HFFc6 (cell line): ENCODE results near the gene DRGX. TPM values are rescaled to one million over a fixed set of nuclear protein-coding genes. Genes with fewer than 3 reads are reported as not detected.

ENCODE experiments used
- DNase-seq: peaks from one replicate; pipeline ENCODE4 v3.0.0-alpha.2; 2018
- H3K27ac Mint-ChIP-seq: 2 replicates; pipeline ENCODE4 v1.8.0; 2020; ENCODE audit warnings: mild to moderate bottlenecking, mixed read lengths
- H3K27me3 Mint-ChIP-seq: 2 replicates; pipeline ENCODE4 v1.8.0; 2021; ENCODE audit warnings: mild to moderate bottlenecking, moderate library complexity, mixed read lengths; ENCODE audit not compliant: insufficient read depth
- H3K36me3 Mint-ChIP-seq: 2 replicates; pipeline ENCODE4 v1.8.0; 2021; ENCODE audit warnings: low read depth, mixed read lengths
- H3K4me1 Mint-ChIP-seq: 2 replicates; pipeline ENCODE4 v1.8.0; 2020; ENCODE audit warnings: low read depth, mixed read lengths
- H3K4me3 Mint-ChIP-seq: 2 replicates; pipeline ENCODE4 v1.8.0; 2020; ENCODE audit warnings: mild to moderate bottlenecking, moderate library complexity, mixed read lengths
- H3K9me3 Mint-ChIP-seq: 2 replicates; pipeline ENCODE4 v1.8.0; 2020; ENCODE audit warnings: mild to moderate bottlenecking, mixed read lengths
- CTCF ChIP-seq: fragments of 200-600 bp; sonication (generic); IDR thresholded peaks from 2 replicates; pipeline ENCODE4 v1.5.0; 2021; ENCODE audit warnings: antibody characterized with exemption, mild to moderate bottlenecking
- total RNA-seq, 6 experiments: library from RNA; stranded (reverse); fragmentation: NEBNext Ultra II Directional; extraction: Animal tissue kit (Norgen Biotek cat#: 25700); gene quantifications; 2 replicates in 1 of 6; 3 replicates in 5 of 6; pipeline ENCODE4 v1.2.3, GENCODE V29; 2021

The DRGX gene
- total RNA-seq, 6 experiments from 2014 or later, result 0.10 to 0.35 (median 0.14) TPM; not detected in 1

- H3K36me3 Mint-ChIP-seq, result no peaks in the 10 kb centered on the region
- H3K27me3 Mint-ChIP-seq, result peaks cover 78% of the 10 kb centered on the region
- peaks cover 6% of the 10 kb centered on the region for H3K4me1 Mint-ChIP-seq
- no peak overlapping the region for H3K4me3 Mint-ChIP-seq
- H3K9me3 Mint-ChIP-seq, result no peaks in the 10 kb centered on the region
- no peak for TF ChIP-seq CTCF
- no peak overlapping the region for H3K27ac Mint-ChIP-seq
- DNase-seq, result no peak
These were observed 2.3 kb upstream of the DRGX start for GRCh38 chr10:49398000-49398861.

- peaks cover 6% of the 10 kb centered on the region for H3K4me1 Mint-ChIP-seq
- DNase-seq, result no peak
- peaks cover 75% of the 10 kb centered on the region for H3K27me3 Mint-ChIP-seq
- H3K36me3 Mint-ChIP-seq, result no peaks in the 10 kb centered on the region
- peak overlapping the region; percentile 30; the same call in 1 of the 2 replicates for H3K4me3 Mint-ChIP-seq
- no peak overlapping the region for H3K27ac Mint-ChIP-seq
- TF ChIP-seq CTCF, result no peak
- no peaks in the 10 kb centered on the region for H3K9me3 Mint-ChIP-seq
These were observed 1.4 kb upstream of the DRGX start for GRCh38 chr10:49397036-49397999.

- Mint-ChIP-seq H3K27ac (no peak overlapping the region), H3K4me1 (peaks cover 6% of the 10 kb centered on the region), H3K27me3 (peaks cover 75% of the 10 kb centered on the region), H3K36me3 (no peaks in the 10 kb centered on the region), H3K9me3 (no peaks in the 10 kb centered on the region), H3K4me3 (no peak overlapping the region; the same call in 1 of the 2 replicates)
- no peak for DNase-seq
- no peak for TF ChIP-seq CTCF
These were observed 744 bp upstream of the DRGX start for GRCh38 chr10:49396666-49396999.

DNA sequence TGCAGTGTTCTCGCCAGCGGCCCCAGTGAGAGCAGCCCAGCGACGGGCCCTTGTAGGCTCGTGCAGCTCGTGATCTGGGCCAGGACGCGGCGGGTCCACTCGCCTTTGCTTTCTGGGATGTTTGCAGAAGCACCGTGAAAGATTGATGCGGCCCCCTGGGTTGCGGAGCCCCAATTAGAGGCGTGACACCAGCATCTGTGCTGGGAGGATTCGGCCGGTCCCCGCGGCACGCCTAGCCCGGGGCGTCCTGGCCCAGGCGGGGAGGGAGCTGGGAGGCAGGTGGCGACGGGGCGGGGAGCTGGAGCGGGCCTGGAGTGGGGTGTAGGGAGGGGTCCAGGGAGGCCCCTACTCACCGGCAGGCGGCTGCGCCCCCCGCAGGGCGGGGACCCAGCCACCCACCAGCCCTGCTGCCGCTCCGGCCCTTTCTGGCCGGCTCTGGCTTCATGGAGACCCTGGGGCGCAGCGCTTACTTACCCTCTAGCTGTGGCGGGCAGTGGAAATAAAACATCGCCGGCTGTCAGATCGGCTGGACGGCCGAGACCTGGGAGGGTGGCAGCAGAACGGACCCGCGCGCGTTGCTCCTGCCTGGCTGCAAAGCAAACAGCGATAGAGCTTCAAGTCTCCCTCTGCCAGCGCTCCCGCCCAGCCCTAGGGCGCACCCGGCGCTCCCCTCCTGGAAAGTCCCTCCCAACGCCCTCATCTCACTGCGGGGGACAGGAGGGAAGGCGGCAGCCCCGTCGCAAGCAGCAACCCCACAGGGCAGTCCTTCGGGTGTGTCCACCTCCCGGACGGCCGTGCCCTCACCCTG, 752 bp downstream of the DRGX start:
- Mint-ChIP-seq H3K9me3 (no peaks in the 10 kb centered on the region), H3K27me3 (peaks cover 75% of the 10 kb centered on the region), H3K4me3 (no peak overlapping the region), H3K36me3 (no peaks in the 10 kb centered on the region), H3K4me1 (peaks cover 6% of the 10 kb centered on the region), H3K27ac (no peak overlapping the region)
- TF ChIP-seq CTCF, result no peak
- DNase-seq, result no peak

DNA sequence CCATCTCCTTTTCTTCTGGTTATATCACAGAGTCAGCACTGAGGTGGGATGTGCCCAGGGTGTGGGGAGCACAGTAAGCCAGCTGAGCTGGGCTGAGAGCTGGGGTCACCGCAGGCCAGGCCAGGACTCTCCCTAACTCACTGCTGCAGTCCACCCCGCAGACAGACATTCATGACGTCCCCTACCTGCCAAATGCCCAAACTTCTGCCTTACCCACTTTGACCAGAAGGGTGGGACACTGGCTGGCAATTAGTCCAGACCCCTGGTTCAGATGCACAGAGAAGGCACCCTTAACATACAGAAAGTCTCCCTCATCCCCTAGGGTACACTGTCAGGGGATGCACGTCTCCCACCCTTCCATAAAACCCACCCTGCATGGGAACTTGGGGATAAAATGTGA, 2.1 kb downstream of the DRGX start:
- no peaks in the 10 kb centered on the region for H3K36me3 Mint-ChIP-seq
- H3K27me3 Mint-ChIP-seq, result peaks cover 71% of the 10 kb centered on the region
- no peak overlapping the region for H3K27ac Mint-ChIP-seq
- H3K4me3 Mint-ChIP-seq, result no peak overlapping the region
- no peak for DNase-seq
- peaks cover 4% of the 10 kb centered on the region for H3K4me1 Mint-ChIP-seq
- H3K9me3 Mint-ChIP-seq, result no peaks in the 10 kb centered on the region
- peak; percentile 27 for TF ChIP-seq CTCF
